H1 (cell line): ENCODE results near the gene ZNF513. TPM values are rescaled to one million over a fixed set of nuclear protein-coding genes. Genes with fewer than 3 reads are reported as not detected.

Experiments used
- CTCF ChIA-PET: fragments of 300-600 bp; sonication (Branson Sonifier 250); formaldehyde crosslinking; loops from one replicate; lab custom pipeline; 2021; ENCODE audit not compliant: partially characterized antibody; lab: Charles Lee
- POLR2A ChIA-PET: fragments of 300-600 bp; sonication (Branson Sonifier 250); formaldehyde crosslinking; loops from one replicate; lab custom pipeline; 2021; ENCODE audit warnings: inconsistent platforms; ENCODE audit not compliant: partially characterized antibody; lab: Charles Lee
- DNase-seq, 2 experiments: peaks; one replicate each; pipeline versions ENCODE4 v3.0.0 to v3.0.0-alpha.2; 2010 to 2022; ENCODE audit warnings: low spot score in 2 of 2, low read depth in 1 of 2, mixed read lengths in 1 of 2
- FAIRE-seq: peaks from 2 replicates; lab custom pipeline; 2011; peaks lifted over from hg19 to GRCh38; lab: Jason Lieb, UNC
- H2AFZ ChIP-seq: 2 replicates; pipeline ENCODE4 v1.8.1; 2012; ENCODE audit warnings: low read length, inconsistent platforms
- H2AK5ac ChIP-seq: 2 replicates; pipeline ENCODE4 v1.6.1; 2013; ENCODE audit warnings: low read depth, low read length
- H2BK120ac ChIP-seq: replicated peaks from 2 replicates; pipeline ENCODE3; 2013; ENCODE audit warnings: low read depth, low read length, inconsistent platforms
- H2BK12ac ChIP-seq: 2 replicates; pipeline ENCODE4 v1.6.1; 2013; ENCODE audit warnings: low read depth, low read length
- H2BK15ac ChIP-seq: 2 replicates; pipeline ENCODE4 v1.6.1; 2013; ENCODE audit warnings: low read length
- H2BK20ac ChIP-seq: 2 replicates; pipeline ENCODE4 v1.6.1; 2013; ENCODE audit warnings: low read length
- H2BK5ac ChIP-seq: 2 replicates; pipeline ENCODE4 v1.6.1; 2013; ENCODE audit warnings: low read depth, low read length
- H3K14ac ChIP-seq: 2 replicates; pipeline ENCODE4 v1.6.1; 2013; ENCODE audit warnings: inconsistent platforms; ENCODE audit not compliant: insufficient read length
- H3K18ac ChIP-seq: 2 replicates; pipeline ENCODE4 v1.6.1; 2013; ENCODE audit warnings: low read length; ENCODE audit errors: extremely low read depth
- H3K23ac ChIP-seq: 2 replicates; pipeline ENCODE4 v1.6.1; 2013; ENCODE audit warnings: inconsistent platforms; ENCODE audit not compliant: insufficient read length
- H3K23me2 ChIP-seq: 2 replicates; pipeline ENCODE4 v1.6.1; 2013; ENCODE audit warnings: low read depth, low read length
- H3K27ac ChIP-seq: 2 replicates; pipeline ENCODE4 v1.6.1; 2011; ENCODE audit warnings: low read depth, low read length, inconsistent platforms
- H3K27me3 ChIP-seq, 4 experiments: replicated peaks in 1 of 4; 1 replicate in 1 of 4; 2 replicates in 3 of 4; pipeline versions ENCODE4 v1.6.1 to v1.8.1; 2011 to 2013; ENCODE audit warnings: low read length in 3 of 4, mild to moderate bottlenecking in 3 of 4, inconsistent platforms in 2 of 4, mixed read lengths in 2 of 4, moderate library complexity in 1 of 4; ENCODE audit not compliant: control insufficient read depth in 3 of 4, insufficient read depth in 3 of 4; ENCODE audit errors: extremely low read depth in 1 of 4
- H3K36me3 ChIP-seq, 4 experiments: 2 replicates each; pipeline versions ENCODE4 v1.6.1 to v1.8.1; 2011 to 2013; ENCODE audit warnings: mild to moderate bottlenecking in 4 of 4, low read length in 3 of 4, moderate library complexity in 2 of 4, control low read depth in 1 of 4, inconsistent platforms in 1 of 4; ENCODE audit not compliant: insufficient read depth in 4 of 4, control insufficient read depth in 2 of 4
- H3K4ac ChIP-seq: replicated peaks from 2 replicates; pipeline ENCODE3; 2013; ENCODE audit warnings: low read length, low read depth, mixed read lengths, inconsistent platforms; ENCODE audit not compliant: insufficient read length
- H3K4me1 ChIP-seq, 4 experiments: replicated peaks in 1 of 4; 1 replicate in 1 of 4; 2 replicates in 3 of 4; pipeline versions ENCODE4 v1.6.1 to v1.8.1; 2011 to 2013; ENCODE audit warnings: low read length in 3 of 4, inconsistent platforms in 2 of 4, mixed read lengths in 1 of 4; ENCODE audit not compliant: insufficient read depth in 4 of 4, control insufficient read depth in 3 of 4
- H3K4me2 ChIP-seq, 2 experiments: 2 replicates each; pipeline versions ENCODE4 v1.6.1 to v1.8.1; 2011 to 2013; ENCODE audit warnings: low read depth in 2 of 2, low read length in 2 of 2, control low read depth in 1 of 2, inconsistent platforms in 1 of 2, mild to moderate bottlenecking in 1 of 2; ENCODE audit not compliant: insufficient read depth in 1 of 2
- H3K4me3 ChIP-seq, 4 experiments: fragments of 200-600, 300-600 bp in 1 of 4; sonication (generic), shearing (Covaris generic), sonication (Bioruptor Twin) in 1 of 4; 2 replicates each; pipeline versions ENCODE4 v1.5.1 to v1.8.1; 2011 to 2016; ENCODE audit warnings: low read length in 4 of 4, low read depth in 3 of 4, control low read depth in 2 of 4, inconsistent platforms in 2 of 4, mild to moderate bottlenecking in 2 of 4, mixed read lengths in 1 of 4, moderate library complexity in 1 of 4; ENCODE audit not compliant: insufficient read depth in 2 of 4; ENCODE audit errors: extremely low read depth in 1 of 4
- H3K56ac ChIP-seq: replicated peaks from 2 replicates; pipeline ENCODE3; 2013; ENCODE audit warnings: low read depth, mild to moderate bottlenecking, mixed read lengths, low read length, inconsistent platforms; ENCODE audit not compliant: insufficient read length
- H3K79me1 ChIP-seq: 2 replicates; pipeline ENCODE4 v1.6.1; 2013; ENCODE audit warnings: low read depth, low read length, control low read depth
- H3K79me2 ChIP-seq, 2 experiments: 2 replicates each; pipeline versions ENCODE4 v1.6.1 to v1.8.1; 2012 to 2013; ENCODE audit warnings: low read length in 2 of 2, mild to moderate bottlenecking in 2 of 2, inconsistent platforms in 1 of 2; ENCODE audit not compliant: insufficient read depth in 2 of 2, control insufficient read depth in 1 of 2
- H3K9ac ChIP-seq, 4 experiments: replicated peaks in 1 of 4; 1 replicate in 1 of 4; 2 replicates in 3 of 4; pipeline versions ENCODE4 v1.6.1 to v1.8.1; 2011 to 2013; ENCODE audit warnings: low read depth in 3 of 4, low read length in 3 of 4, control low read depth in 2 of 4, mild to moderate bottlenecking in 2 of 4, moderate library complexity in 2 of 4, inconsistent platforms in 1 of 4; ENCODE audit errors: extremely low read depth in 1 of 4
- H3K9me3 ChIP-seq, 2 experiments: 2 replicates each; pipeline versions ENCODE4 v1.6.1 to v1.8.1; 2012 to 2013; ENCODE audit warnings: mild to moderate bottlenecking in 2 of 2, moderate library complexity in 2 of 2, control low read depth in 1 of 2, inconsistent platforms in 1 of 2, low read depth in 1 of 2, low read length in 1 of 2, mixed read lengths in 1 of 2; ENCODE audit not compliant: insufficient read depth in 2 of 2
- H4K20me1 ChIP-seq, 2 experiments: replicated peaks in 1 of 2; 2 replicates each; pipeline versions ENCODE3 to v1.8.1; 2011 to 2013; ENCODE audit warnings: inconsistent platforms in 2 of 2, low read length in 2 of 2, mild to moderate bottlenecking in 1 of 2; ENCODE audit not compliant: insufficient read depth in 2 of 2, control insufficient read depth in 1 of 2
- H4K5ac ChIP-seq: 2 replicates; pipeline ENCODE4 v1.6.1; 2013; ENCODE audit warnings: low read length, low read depth, mixed read lengths, inconsistent platforms; ENCODE audit not compliant: insufficient read length
- H4K8ac ChIP-seq: 2 replicates; pipeline ENCODE4 v1.8.0; 2013; ENCODE audit warnings: mild to moderate bottlenecking, moderate library complexity, low read length, inconsistent platforms; ENCODE audit not compliant: insufficient read depth; ENCODE audit errors: extremely low read depth
- H4K91ac ChIP-seq: replicated peaks from 2 replicates; pipeline ENCODE3; 2013; ENCODE audit warnings: low read length, mixed read lengths, inconsistent platforms; ENCODE audit not compliant: insufficient read length
- BACH1 ChIP-seq: IDR thresholded peaks from 2 replicates; pipeline ENCODE4 v1.6.1; 2012; ENCODE audit warnings: low read length, improper control_type of control experiment
- CEBPB ChIP-seq: IDR thresholded peaks from 2 replicates; pipeline ENCODE4 v1.6.1; 2012; ENCODE audit warnings: low read depth, low read length
- CTCF ChIP-seq, 3 experiments: IDR thresholded peaks; 1 replicate in 2 of 3; 2 replicates in 1 of 3; pipeline versions ENCODE4 v1.5.1 to v1.6.1; 2011; ENCODE audit warnings: low read length in 3 of 3, mild to moderate bottlenecking in 3 of 3, inconsistent platforms in 2 of 3, low read depth in 1 of 3, moderate library complexity in 1 of 3; ENCODE audit not compliant: insufficient read depth in 1 of 3; ENCODE audit errors: control extremely low read depth in 1 of 3
- E2F6 ChIP-seq: IDR thresholded peaks from 2 replicates; pipeline ENCODE4 v1.6.1; 2012; ENCODE audit warnings: inconsistent platforms
- EZH2 ChIP-seq: fragments of 200-600 bp; sonication (generic); IDR thresholded peaks from 2 replicates; pipeline ENCODE4 v1.7.1; 2012; ENCODE audit warnings: low read depth, mild to moderate bottlenecking, moderate library complexity, low read length, inconsistent platforms; ENCODE audit not compliant: severe bottlenecking
- HDAC6 ChIP-seq: IDR thresholded peaks from one replicate; pipeline ENCODE4 v1.7.1; 2012; ENCODE audit warnings: low read depth, mild to moderate bottlenecking, inconsistent platforms, low read length, moderate library complexity
- KDM5A ChIP-seq: fragments of 200-600 bp; IDR thresholded peaks from 2 replicates; pipeline ENCODE4 v1.7.1; 2012; ENCODE audit warnings: mild to moderate bottlenecking, low read length, inconsistent platforms, mixed read lengths
- MAFK ChIP-seq: IDR thresholded peaks from 2 replicates; pipeline ENCODE4 v1.6.1; 2012; ENCODE audit warnings: low read depth, mild to moderate bottlenecking, improper control_type of control experiment, low read length
- NANOG ChIP-seq: IDR thresholded peaks from 2 replicates; pipeline ENCODE4 v1.6.1; 2011; ENCODE audit warnings: low read length, low read depth, mild to moderate bottlenecking, inconsistent platforms; ENCODE audit not compliant: insufficient read depth, poor library complexity, severe bottlenecking
- PHF8 ChIP-seq: fragments of 200-600 bp; sonication (generic); conservative IDR thresholded peaks from 2 replicates; pipeline ENCODE4 v1.7.1; 2012; ENCODE audit warnings: low read depth, mild to moderate bottlenecking, inconsistent platforms, low read length, moderate library complexity
- POLR2A ChIP-seq, 2 experiments: IDR thresholded peaks; 1 replicate in 1 of 2; 2 replicates in 1 of 2; pipeline ENCODE4 v1.6.1; 2011; ENCODE audit warnings: low read depth in 2 of 2, low read length in 2 of 2, mild to moderate bottlenecking in 2 of 2; ENCODE audit errors: control extremely low read depth in 1 of 2
- WGBS, 2 experiments: shearing (Covaris generic) in 1 of 2; methylation state at CpG; one replicate each; pipeline versions ENCODE4 v1.1.6 to v1.1.7; 2013 to 2015; ENCODE audit warnings: low lambda C conversion rate in 2 of 2, mixed read lengths in 2 of 2, inconsistent platforms in 1 of 2, low coverage in 1 of 2, missing lambda C conversion rate in 1 of 2; ENCODE audit not compliant: insufficient replicate concordance in 2 of 2, insufficient coverage in 1 of 2, insufficient read length in 1 of 2; ENCODE audit errors: extremely low coverage in 1 of 2, missing lambda C conversion rate in 1 of 2; 5-methylcytosine and 5-hydroxymethylcytosine counted together
- polyA plus RNA-seq, 7 experiments: library from polyadenylated mRNA; depleted of rRNA in 3 of 7; stranded (reverse) in 5 of 7; unstranded in 2 of 7; fragments of >200 nt in 5 of 7; fragments of 200-250 nt in 2 of 7; gene quantifications; 1 replicate in 5 of 7; 2 replicates in 1 of 7; 4 replicates in 1 of 7; pipeline versions ENCODE4 v1.2.1 to v1.2.3, GENCODE V29; 2011 to 2013; ENCODE audit warnings: missing spikeins in 2 of 7, mixed read lengths in 2 of 7
- total RNA-seq: library from RNA; stranded (reverse); fragmentation: NEBNext Ultra II Directional; extraction: Animal tissue kit (Norgen Biotek cat#: 25700); gene quantifications from 2 replicates; pipeline ENCODE4 v1.2.1, GENCODE V29; 2021

Gene ZNF513
- total and polyA plus RNA-seq, 2 of the 8 experiments (the other 6 are each of a cell fraction or from before 2014, with no cell fraction given) = 17.3 to 29.5 TPM

- Histone ChIP-seq H3K9me3 (no peaks in the 10 kb centered on the region), H3K4ac (no peak overlapping the region), H4K91ac (no peak overlapping the region), H3K9ac (no peak overlapping the region), H2AK5ac (no peak overlapping the region), H2AFZ (no peak overlapping the region), H3K79me1 (no peaks in the 10 kb centered on the region; the same call in 1 of the 2 replicates), H4K5ac (no peak overlapping the region), H3K36me3 (peaks cover 0 to 5% (median 3%) of the 10 kb centered on the region in 4 experiments; a peak in 3 of 8 replicates), H3K56ac (no peak overlapping the region), H3K4me3 (peak overlapping the region in 1 of 4 experiments; percentile 86; a peak in 1 of 8 replicates), H3K27ac (no peak overlapping the region), H2BK15ac (no peak overlapping the region), H3K79me2 (peaks cover 11 to 78% of the 10 kb centered on the region in 2 experiments; a peak in 3 of 4 replicates), H4K20me1 (peaks cover 3% of the 10 kb centered on the region in 2 experiments), H4K8ac (no peak overlapping the region), H2BK120ac (no peak overlapping the region), H2BK12ac (no peak overlapping the region), H3K14ac (no peak overlapping the region), H3K18ac (no peak overlapping the region), H3K23ac (no peak overlapping the region), H2BK20ac (no peak overlapping the region), H3K4me2 (peak overlapping the region in 1 of 2 experiments; percentile 62; a peak in 1 of 4 replicates), H3K23me2 (no peaks in the 10 kb centered on the region), H3K4me1 (peaks cover 0 to 12% (median 4%) of the 10 kb centered on the region in 4 experiments; a peak in 4 of 7 replicates), H2BK5ac (no peak overlapping the region), H3K27me3 (no peaks in the 10 kb centered on the region)
- ChIA-PET CTCF (interaction anchor here (1.1 to 1.6 kb wide), 3 partner anchors 13 to 75 kb away, joined by 3 to 5 read pairs (median 5); partner anchors contain the start of genes EIF2B4 and SNX17), POLR2A (interaction anchor here (1.0 to 9.5 kb wide), 7 partner anchors 11 to 55 kb away, joined by 3 to 135 read pairs (median 8); partner anchors contain the start of genes EIF2B4, MPV17, PPM1G and SNX17)
- no peak for FAIRE-seq
- 88% methylated on average over 7 of the region's 7 CpGs; no CpG with 5 or more reads in 1 of the 2 experiments for WGBS, 2 experiments
- no peak for DNase-seq
- TF ChIP-seq NANOG (no peak), EZH2 (no peak), MAFK (no peak), E2F6 (no peak), POLR2A (IDR thresholded peaks at IDR 0.05; ENCODE audit: control extremely low read depth in 1 of 2, low read depth in 2 of 2, low read length in 2 of 2) (no peak), PHF8 (no peak), BACH1 (no peak), KDM5A (no peak), HDAC6 (no peak), CEBPB (no peak), CTCF (IDR thresholded peaks at IDR 0.05; ENCODE audit: control extremely low read depth in 1 of 3, insufficient read depth in 1 of 3, low read depth in 1 of 3, low read length in 3 of 3) (no peak)
These were observed 26.0 kb downstream of the ZNF513 start for GRCh38 chr2:27354597-27354927.
